Left lobe of liver (tissue), 2 donors: ENCODE results near the gene KHDC1. TPM values are rescaled to one million over a fixed set of nuclear protein-coding genes. Genes with fewer than 3 reads are reported as not detected.
"Not testable (repeated sequence)": the region's sequence is repeated elsewhere in the genome, so short reads cannot be mapped to it uniquely, and the experiment has no call there.

Source experiments
- ATAC-seq: fragments of 200-7000 bp; cut with Tn5 transposase; one replicate; pipeline ENCODE4 v1.9.1; 2020; ENCODE audit warnings: mild to moderate bottlenecking, moderate library complexity
- DNase-seq: peaks from one replicate; pipeline ENCODE4 v3.0.0-alpha.2; 2020; ENCODE audit warnings: low spot score
- total RNA-seq: library from RNA; stranded (reverse); gene quantifications from one replicate; pipeline ENCODE4 v1.2.1, GENCODE V29; 2021
- donor health status: DM: no; HTN: no; CAD: no; lungs with moderate emphysema.
- donor health status: DM: no; HTN: yes; CAD: no.

The KHDC1 gene
- total RNA-seq, 1 donor from 2014 or later, result not detected

DNA sequence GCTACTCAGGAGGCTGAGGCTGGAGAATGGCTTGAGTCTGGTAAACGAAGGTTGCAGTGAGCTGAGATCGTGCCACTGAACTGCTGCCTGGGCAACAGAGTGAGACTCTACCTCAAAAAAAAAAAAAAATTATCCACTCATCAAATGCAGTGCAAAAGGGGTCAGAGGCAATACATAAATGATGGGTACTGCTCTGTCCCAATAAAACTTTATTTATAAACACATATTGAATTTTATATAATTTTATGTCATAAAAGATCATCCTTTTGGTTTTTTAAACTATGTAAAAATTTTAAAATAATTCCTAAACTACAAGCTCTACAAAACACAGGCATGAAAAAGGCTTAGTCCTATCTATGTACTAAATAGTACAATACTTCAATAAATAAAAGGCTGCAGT, 10.3 kb downstream of the KHDC1 start:
- ATAC-seq, result no peak
- no peak for DNase-seq

DNA sequence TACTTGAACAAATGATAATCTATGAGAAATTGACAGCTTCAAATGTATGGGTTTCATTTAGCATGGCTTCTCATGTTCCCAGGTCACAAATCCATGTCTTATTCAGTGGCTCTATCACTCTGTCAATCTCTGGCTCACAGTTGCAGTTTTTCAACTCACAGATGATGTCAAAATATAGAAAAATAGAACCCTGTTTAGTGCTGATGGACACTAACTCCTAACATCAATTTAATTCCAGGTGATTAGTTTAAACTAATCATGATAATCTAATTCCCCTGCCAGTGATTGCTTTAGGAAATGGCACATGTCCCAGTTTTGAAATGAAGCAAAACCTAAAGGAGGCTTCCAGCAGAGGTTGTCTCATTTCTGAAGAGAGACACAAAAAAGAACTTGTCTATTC, 13.0 kb downstream of the KHDC1 start:
- no peak for ATAC-seq
- no peak for DNase-seq

DNA sequence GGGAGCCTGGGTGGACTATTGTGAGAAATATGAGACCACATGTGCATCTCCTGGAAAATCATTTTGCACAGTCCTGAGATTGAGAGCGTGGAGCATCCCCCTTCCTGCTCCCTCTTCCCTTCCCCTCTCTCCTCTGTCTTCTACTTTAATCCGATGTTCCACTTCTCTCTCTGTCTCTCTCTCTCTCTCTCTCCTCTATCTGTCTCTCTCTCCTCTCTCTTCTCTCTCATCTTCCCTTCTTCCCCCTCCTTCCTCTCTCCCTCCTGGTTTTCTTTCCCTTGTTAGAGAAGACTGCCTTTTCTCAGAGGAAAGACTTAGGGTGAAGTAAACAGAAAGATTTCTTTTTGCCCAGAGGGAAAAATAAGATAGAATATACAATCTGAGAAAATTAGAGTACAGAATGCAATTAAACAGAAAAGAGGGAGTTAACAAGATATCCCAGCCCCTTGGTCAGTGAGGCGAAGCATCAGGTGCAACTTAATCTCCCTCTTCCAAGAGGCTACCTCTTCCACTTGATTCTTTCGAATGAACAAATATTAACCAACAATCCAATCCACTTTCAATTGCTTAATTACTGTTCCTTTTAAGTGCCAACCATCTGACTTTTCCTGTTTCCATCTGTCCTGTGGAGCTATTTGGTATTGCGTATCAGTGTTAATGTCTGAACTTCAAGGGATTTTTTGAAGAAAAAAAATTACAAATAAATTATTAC, 14.6 kb downstream of the KHDC1 start:
- DNase-seq (no peak), ATAC-seq (no peak)

DNA sequence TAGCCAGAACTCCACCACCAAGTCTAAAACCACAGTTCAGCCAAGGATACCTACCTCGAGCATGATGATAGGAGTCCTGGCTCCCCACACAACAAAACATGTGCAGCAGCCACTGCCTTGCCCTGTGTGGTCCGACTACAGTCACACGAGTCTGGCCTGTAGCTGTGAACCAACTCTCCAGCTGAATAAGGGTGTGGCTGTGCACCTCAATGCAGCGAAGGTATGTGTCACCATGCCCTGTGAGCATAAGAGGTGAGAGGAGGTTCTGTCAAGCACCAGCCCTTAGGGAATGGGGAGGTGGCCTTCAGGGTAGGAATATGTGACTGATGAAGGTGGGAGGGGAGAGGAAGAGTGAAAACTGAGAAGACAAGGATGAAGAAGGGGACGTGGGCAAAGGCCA, 21.0 kb downstream of the KHDC1 start:
- DNase-seq (no peak), ATAC-seq (no peak)

DNA sequence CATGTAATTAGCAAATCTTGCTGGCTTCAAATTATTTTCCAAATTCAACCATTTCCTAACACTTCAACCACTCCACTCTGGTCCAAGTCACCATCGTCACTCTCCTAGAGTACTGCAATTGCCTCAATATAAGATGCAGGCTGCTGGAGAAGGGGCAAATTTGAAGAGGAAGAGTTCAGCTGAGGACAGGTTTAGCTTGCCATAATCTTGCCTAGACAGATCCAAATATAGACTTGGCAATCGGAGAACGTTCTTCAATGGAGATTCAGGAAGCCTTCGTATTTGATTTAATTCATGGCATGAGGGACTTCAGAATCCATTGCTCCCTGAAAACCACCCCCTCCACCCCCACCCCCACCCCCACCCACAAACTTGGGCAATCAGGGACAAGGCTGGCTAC, 22.3 kb downstream of the KHDC1 start:
- ATAC-seq (no peak), DNase-seq (no peak)

DNA sequence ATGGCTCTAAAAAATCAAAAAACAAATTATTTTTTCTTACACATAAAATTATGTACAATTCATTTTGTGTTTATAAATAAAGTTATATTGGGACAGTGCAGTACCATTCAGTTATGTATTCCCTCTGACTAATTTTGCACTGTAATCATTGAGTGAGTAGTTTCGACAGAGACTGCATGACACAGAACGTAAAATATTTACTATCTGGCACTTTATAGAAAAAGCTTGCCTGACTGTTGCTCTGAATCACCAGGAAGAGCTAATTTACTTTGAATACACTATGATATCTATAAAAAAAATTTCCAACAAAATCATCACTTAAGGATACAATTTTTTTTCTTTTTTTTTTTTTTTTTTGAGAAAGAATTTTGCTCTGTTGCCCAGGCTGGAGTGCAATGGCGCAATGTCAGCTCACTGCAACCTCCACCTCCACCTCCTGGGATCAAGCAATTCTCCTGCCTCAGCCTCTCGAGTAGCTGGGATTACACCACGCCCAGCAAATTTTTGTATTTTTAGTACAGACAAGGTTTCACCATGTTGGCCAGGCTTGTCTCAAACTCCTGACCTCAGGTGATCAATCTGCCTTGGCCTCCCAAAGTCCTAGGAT, 26.7 kb downstream of the KHDC1 start:
- DNase-seq (no peak), ATAC-seq (no peak)

DNA sequence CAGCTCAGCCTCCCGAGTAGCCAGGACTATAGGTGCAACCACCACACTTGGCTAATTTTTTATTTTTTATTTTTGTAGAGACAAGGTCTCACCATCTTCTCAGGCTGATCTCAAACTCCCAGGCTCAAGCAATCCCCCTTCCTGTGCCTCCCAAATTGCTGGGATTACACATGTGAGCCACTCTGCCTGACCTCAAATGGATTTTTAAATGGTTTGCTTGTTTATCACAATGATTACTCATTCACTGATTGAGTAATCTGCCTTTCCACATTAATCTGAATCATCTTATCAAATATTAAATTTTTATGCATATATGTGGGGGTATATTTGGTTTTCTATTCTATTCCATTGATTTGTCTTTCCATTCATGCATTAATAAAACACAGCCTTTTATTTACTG, 28.3 kb downstream of the KHDC1 start:
- ATAC-seq (no peak), DNase-seq (no peak)

DNA sequence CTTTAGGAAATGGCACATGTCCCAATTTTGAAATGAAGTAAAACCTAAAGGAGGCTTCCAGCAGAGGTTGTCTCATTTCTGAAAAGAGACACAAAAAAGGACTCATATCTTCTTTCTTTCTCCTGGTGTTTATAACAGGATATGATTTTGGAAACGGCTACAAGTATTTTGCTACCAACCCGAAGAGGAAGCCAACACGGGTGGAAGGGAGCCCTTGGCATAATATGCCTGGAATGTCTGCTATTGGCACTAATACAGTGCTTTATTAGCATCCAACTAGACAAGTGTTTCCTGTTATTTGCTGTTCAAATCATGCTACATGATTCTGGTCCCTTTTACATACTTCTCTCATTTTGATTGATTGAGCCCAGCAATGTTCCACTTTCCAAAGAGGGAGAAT, 29.0 kb downstream of the KHDC1 start:
- not testable (repeated sequence) for ATAC-seq, DNase-seq

DNA sequence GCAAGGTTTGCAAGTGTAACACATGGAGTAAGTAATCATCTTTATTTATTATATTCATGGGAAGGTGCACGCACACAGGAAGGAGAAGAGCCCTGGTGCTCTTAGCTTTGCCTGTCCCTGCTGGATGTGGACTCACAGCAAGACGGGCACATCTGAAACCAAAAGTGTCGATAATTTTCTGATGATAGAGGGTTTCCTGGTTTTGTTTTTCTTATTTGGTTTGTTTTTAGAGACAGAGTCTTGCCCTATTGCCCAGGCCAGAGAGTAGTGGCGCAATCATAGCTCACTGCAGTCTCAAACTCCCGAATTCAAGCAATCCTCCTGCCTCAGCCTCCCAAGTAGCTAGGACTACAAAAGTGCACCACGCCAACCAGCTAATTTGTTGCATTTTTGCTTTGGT, 29.9 kb downstream of the KHDC1 start:
- DNase-seq (no peak), ATAC-seq (no peak)

DNA sequence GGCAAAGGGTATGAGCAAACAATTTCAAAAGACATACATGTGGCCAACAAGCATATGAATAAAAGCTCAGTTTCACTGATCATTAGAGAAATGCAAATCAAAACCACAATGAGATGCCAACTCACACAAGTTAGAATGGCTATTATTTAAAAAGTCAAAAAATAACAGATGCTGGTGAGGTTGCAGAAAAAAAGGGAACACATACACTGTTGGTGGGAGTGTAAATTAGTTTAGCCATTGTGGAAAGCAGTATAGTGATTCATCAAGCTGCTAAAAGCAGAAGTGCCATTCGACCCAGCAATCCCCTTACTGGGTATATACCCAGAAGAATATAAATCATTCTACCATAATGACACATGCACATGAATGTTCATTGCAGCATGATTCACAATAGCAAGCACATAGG, 31.0 kb downstream of the KHDC1 start:
- no peak for DNase-seq
- ATAC-seq, result no peak

DNA sequence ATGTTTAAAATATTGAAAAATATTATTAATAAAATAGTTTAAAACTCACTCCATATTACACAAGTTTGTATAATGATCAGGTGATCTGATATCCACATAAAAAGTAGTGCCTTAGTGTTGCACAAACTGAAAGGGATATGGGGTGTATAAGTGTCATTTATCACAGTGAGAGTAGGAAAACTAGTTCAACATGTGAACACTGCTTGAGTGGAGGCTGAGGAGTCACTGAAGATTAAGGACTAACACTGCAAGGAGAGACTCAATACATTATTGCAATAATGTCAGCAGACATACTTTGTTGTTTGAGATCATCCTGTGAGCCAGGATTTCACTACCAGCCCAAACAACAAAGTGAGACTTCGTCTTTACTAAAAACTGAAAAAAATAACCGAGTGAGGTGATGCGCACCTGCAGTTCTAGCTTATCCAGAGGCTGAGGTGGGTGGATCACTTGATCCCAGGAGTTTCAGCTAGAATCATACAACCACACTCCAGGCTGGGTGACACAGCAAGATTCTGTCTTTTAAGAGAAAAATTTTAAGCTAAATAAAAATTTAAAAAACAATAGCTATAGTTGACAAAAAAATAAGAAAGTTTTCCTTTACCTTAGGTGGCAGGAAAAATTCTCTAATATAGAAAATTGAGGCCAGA, 35.3 kb downstream of the KHDC1 start:
- DNase-seq (no peak), ATAC-seq (no peak)

DNA sequence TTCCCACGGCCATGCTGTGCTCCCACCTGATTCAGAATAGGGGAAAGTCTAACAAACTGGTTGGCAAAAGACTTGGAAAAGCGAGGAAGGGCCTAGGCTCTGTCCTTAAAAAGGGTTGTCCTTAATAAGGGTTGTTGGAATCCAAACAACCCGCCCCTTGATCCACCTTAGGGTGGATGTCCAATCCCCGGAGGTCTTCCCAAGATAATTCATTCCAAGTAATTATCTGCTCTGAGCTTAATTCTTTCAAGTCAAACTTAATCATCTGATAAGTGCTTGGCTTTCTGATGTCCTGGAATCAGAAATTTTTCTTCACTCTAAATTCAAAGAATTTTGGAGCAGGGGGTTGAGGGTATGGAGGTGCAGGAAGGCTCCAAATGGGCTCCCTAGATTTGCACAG, 37.6 kb downstream of the KHDC1 start, which contains the start of gene KHDC1L:
Gene KHDC1L (minus strand): TSS at position 101 of the 400 bp plus-strand sequence. CDS start 88 bp downstream, at position 13.
- no peak for DNase-seq
- no peak for ATAC-seq

DNA sequence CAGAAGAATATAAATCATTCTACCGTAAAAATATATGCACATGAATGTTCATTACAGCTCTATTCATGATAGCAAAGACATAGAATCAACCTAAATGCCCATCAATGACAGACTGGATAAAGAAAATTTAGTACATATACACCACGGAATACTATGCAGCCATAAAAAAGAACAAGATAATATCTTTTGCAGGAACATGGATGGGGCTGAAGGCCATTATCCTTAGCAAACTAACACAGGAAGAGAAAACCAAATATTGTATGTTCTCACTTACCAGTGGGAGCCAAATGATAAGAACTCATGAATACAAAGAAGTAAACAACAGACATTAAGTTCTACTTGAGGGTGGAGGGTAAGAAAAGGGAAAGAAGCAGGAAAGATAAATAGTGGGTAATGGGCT, 46.1 kb downstream of the KHDC1 start:
- DNase-seq, result no peak
- no peak for ATAC-seq

DNA sequence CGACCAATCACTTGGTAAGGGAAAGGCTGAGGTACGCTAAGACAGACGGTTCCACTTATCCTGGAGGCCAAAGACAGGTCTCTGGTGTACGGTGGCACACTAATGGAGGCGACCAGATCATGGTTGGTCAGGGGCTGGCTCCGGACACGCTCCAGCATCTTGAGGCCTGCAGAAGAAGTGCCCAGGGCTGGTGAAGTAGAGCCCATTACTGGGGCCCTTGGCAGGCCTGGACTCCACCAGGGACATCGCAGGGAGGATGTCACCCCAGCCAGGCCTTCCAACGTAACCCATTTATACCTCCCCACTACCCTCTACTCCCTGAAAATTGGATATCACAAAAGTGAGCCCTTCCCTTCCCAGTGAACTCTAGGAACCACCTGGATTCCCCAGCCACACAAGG, 53.9 kb downstream of the KHDC1 start:
- DNase-seq (no peak), ATAC-seq (no peak)

DNA sequence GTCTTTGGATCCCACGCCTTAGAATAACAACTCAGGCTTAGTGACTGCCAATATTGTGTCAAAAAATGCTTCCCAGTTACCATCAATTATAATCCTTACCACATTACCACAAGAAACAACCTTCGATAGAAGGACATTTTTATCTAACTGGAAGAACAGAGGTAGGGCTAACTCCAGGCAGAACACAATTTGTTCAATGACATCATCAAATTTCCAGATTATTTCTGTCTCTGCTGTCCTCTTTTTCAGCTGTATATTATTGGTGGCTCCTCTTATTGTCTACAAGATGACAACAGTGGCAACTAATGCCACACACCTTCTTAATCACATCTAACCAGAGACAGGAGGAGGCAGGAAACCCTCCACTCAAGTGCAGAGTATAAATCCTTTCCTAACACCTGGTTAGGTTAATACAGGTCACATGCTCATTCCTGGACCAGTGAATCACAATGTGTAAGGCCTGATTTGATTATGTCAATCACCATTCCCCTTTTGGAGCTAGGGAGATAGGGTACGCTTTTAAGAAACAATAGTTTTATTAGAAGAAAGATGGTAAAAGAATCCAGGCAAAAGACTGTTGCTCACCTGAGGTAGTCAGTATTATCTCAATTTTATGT, 55.7 kb downstream of the KHDC1 start:
- ATAC-seq, result no peak
- no peak for DNase-seq

DNA sequence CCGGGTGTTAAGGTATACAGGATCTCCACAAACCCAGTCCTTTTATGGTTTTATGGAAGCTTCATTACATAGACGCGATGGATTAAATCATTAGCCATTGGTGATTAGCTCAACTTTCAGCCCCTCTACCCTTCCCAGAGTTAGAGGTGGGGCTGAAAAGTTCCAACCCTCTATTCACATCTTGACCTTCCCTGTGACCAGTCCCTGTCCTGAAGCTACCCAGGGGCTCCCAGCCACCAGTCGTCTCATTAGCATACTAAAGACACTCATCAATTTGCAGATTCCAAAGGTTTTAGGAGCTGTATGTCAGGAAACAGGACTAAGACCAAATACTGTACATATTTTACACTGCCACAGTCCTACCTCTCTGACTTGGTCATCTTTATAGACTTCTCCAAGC, 58.7 kb downstream of the KHDC1 start:
- DNase-seq (no peak), ATAC-seq (no peak)

DNA sequence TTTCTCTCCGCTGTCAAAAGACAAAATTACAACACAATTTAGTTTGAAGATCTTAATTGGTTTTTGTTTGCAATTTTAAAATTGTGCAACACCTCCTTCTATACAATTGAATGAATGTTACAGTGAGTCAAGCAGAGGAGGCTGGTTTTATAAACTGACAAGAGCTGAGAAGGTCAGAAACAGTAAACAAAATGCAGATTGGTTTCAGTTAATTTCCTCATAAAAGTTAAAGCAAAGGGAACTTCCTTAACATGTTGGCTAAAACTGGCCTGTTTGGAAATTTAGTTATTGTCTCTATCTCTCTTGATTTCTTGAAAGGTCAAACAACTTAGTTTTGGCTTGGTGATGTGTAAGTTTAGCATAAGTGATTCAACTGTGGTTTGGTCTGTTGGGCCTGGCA, 59.9 kb downstream of the KHDC1 start:
- no peak for DNase-seq
- ATAC-seq, result no peak

DNA sequence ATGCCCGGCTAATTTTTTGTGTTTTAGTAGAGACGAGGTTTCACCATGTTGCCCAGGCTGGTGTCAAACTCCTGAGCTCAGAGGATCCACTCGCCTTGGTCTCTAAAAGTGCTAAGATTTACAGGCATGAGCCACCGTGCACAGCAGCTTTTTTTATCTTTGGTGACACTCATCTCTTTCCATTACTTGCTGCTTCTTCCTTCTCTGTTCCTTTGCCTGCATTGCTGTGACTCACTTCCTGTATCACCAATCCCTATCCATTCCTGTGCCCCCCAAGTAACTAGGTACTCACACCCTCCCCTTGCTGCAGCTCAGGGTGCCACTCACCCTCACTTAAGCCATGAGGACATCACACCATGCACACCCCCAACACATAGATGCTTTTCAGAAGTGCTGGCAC, 62.3 kb downstream of the KHDC1 start:
- no peak for ATAC-seq
- DNase-seq, result no peak

DNA sequence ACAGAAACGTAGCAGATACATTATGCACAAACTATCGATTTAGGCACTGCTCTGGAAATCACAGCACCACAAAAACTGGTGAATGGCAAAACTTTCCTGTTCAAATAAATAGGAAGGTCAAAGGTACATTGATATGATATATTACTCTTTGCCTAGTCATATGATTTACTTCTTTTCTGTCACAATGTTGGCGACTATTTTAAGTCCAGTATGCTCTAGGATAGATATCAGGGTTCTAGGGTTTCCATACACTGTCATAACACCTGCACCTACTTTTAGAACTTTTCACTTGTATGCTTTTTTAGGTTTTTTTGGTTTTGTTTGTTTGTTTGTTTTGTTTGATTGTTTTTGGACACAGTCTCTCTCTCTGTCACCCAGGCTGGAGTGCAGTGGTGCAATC, 62.7 kb downstream of the KHDC1 start:
- ATAC-seq (no peak), DNase-seq (no peak)

DNA sequence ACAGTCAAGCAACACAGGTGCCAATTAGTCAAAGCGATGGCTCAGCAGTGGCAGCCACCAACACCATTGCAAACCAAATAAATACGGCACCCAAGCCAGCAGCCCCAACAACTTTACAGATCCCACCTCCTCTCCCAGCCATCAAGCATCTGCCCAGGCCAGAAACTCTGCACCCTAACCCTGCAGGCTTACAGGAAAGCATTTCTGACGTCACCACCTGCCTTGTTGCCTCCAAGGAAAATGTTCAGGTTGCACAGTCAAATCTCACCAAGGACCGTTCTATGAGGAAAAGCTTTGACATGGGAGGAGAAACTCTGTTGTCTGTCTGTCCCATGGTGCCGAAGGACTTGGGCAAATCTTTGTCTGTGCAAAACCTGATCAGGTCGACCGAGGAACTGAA, 68.3 kb downstream of the KHDC1 start:
- DNase-seq (no peak), ATAC-seq (no peak)

DNA sequence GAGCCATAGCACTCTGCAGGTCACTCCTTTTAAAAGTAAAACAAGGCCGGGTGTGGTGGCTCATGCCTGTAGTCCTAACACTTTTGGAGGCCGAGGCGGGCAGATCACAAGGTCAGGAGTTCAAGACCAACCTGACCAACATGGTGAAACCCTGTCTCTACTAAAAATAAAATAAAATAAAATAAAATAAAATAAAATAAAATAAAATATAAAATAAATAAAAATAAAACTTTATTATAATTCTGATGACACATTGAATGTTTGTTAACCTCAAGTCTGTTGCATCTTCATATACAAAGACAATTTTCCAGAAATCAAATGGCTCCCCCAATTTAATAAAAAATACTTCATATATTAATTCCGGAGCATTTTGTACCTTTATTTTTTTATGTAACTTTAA, 69.7 kb downstream of the KHDC1 start:
- not testable (repeated sequence) for DNase-seq, ATAC-seq
